Chondrocyte (in vitro differentiated cells): Measurements from ENCODE around the gene ZNF407. TPM values are rescaled to one million over a fixed set of nuclear protein-coding genes. Genes with fewer than 3 reads are reported as not detected.

Experiments
- DNase-seq: peaks from one replicate; pipeline ENCODE4 v3.0.0; 2021; ENCODE audit warnings: mixed read lengths, low spot score
- H3K27ac Mint-ChIP-seq: one replicate; pipeline ENCODE4 v1.8.0; 2021; ENCODE audit warnings: mild to moderate bottlenecking, moderate library complexity, mixed read lengths; ENCODE audit not compliant: unreplicated experiment
- H3K27me3 Mint-ChIP-seq: 2 replicates; pipeline ENCODE4 v1.8.0; 2021; ENCODE audit warnings: low read depth, mixed read lengths
- H3K36me3 Mint-ChIP-seq: 2 replicates; pipeline ENCODE4 v1.8.0; 2021; ENCODE audit warnings: low read depth, mixed read lengths
- H3K4me1 Mint-ChIP-seq: 2 replicates; pipeline ENCODE4 v1.8.0; 2021; ENCODE audit warnings: low read depth, mild to moderate bottlenecking, mixed read lengths
- H3K4me3 Mint-ChIP-seq: one replicate; pipeline ENCODE4 v1.8.0; 2021; ENCODE audit warnings: mild to moderate bottlenecking, moderate library complexity, mixed read lengths; ENCODE audit not compliant: unreplicated experiment
- H3K9me3 Mint-ChIP-seq: 2 replicates; pipeline ENCODE4 v1.8.0; 2021; ENCODE audit warnings: low read depth, mixed read lengths
- total RNA-seq: library from RNA; stranded (reverse); gene quantifications from 3 replicates; pipeline ENCODE4 v1.2.1, GENCODE V29; 2021
- TF ChIP-seq, protein P1 (sequence below): fragments of 200-600 bp; sonication (generic); IDR thresholded peaks from 2 replicates; pipeline ENCODE4 v1.5.0; 2021; ENCODE audit warnings: antibody characterized with exemption, mild to moderate bottlenecking, moderate library complexity

Gene ZNF407
- total RNA-seq, 1 donor from 2014 or later = 10.4 TPM

- H3K9me3 Mint-ChIP-seq = no peaks in the 10 kb centered on the region
- H3K27ac Mint-ChIP-seq = no peak overlapping the region
- no peaks in the 10 kb centered on the region for H3K27me3 Mint-ChIP-seq
- peaks cover 31% of the 10 kb centered on the region for H3K4me1 Mint-ChIP-seq
- H3K36me3 Mint-ChIP-seq = no peaks in the 10 kb centered on the region
- H3K4me3 Mint-ChIP-seq = no peak overlapping the region
- no peak for DNase-seq
- TF ChIP-seq, protein P1, sequence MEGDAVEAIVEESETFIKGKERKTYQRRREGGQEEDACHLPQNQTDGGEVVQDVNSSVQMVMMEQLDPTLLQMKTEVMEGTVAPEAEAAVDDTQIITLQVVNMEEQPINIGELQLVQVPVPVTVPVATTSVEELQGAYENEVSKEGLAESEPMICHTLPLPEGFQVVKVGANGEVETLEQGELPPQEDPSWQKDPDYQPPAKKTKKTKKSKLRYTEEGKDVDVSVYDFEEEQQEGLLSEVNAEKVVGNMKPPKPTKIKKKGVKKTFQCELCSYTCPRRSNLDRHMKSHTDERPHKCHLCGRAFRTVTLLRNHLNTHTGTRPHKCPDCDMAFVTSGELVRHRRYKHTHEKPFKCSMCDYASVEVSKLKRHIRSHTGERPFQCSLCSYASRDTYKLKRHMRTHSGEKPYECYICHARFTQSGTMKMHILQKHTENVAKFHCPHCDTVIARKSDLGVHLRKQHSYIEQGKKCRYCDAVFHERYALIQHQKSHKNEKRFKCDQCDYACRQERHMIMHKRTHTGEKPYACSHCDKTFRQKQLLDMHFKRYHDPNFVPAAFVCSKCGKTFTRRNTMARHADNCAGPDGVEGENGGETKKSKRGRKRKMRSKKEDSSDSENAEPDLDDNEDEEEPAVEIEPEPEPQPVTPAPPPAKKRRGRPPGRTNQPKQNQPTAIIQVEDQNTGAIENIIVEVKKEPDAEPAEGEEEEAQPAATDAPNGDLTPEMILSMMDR = no peak
Observed at GRCh38 chr18:74944676-74945075, 347.0 kb downstream of the ZNF407 start.

GRCh38 chr18:74945774-74946545, 348.3 kb downstream of the ZNF407 start:
- Mint-ChIP-seq H3K27me3 (no peaks in the 10 kb centered on the region), H3K27ac (no peak overlapping the region), H3K36me3 (no peaks in the 10 kb centered on the region), H3K4me1 (peaks cover 39% of the 10 kb centered on the region), H3K9me3 (no peaks in the 10 kb centered on the region), H3K4me3 (no peak overlapping the region)
- DNase-seq = no peak
- TF ChIP-seq, protein P1 = no peak

DNA sequence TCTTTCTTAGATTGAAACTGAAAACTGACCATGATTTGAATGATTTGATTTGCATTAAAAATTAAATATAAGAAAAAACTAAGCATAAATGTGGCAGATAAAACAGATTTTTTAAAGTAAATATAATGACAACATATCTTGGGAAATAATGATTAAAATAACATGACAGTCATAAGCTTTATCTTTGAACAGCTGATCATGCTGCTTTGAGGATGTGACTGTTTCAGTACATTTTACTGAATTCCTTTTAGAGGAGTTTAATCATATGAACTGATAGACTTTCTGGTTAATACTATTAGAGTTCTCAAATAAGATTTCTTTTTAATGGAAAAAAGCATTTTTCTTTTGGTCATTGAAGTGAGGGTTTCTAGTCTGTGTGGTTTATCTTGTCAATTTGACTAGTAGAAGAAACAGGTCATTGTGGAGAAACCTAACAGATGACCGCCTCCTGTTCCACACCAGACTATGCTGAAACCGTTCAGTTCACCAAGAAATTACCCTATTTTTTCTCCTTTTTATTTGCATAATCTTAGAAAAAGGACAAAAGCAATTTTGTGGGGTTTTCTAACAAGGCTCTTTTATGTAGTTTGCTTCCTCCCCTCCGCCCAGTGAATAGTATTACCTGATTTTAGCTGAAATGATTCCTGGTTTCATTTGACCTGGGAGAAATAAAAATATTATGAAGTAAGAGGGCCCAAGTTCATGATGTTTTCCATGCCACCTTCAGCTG, 349.1 kb downstream of the ZNF407 start:
- Mint-ChIP-seq H3K4me3 (no peak overlapping the region), H3K4me1 (peaks cover 44% of the 10 kb centered on the region), H3K27ac (no peak overlapping the region), H3K9me3 (no peaks in the 10 kb centered on the region), H3K36me3 (no peaks in the 10 kb centered on the region), H3K27me3 (no peaks in the 10 kb centered on the region)
- TF ChIP-seq, protein P1 = no peak
- DNase-seq = no peak

GRCh38 chr18:74947417-74947816, 349.7 kb downstream of the ZNF407 start:
- H3K4me1 Mint-ChIP-seq = peaks cover 40% of the 10 kb centered on the region
- H3K27ac Mint-ChIP-seq = no peak overlapping the region
- no peaks in the 10 kb centered on the region for H3K36me3 Mint-ChIP-seq
- H3K27me3 Mint-ChIP-seq = no peaks in the 10 kb centered on the region
- no peak for DNase-seq
- no peaks in the 10 kb centered on the region for H3K9me3 Mint-ChIP-seq
- no peak overlapping the region for H3K4me3 Mint-ChIP-seq
- TF ChIP-seq, protein P1 = no peak

DNA sequence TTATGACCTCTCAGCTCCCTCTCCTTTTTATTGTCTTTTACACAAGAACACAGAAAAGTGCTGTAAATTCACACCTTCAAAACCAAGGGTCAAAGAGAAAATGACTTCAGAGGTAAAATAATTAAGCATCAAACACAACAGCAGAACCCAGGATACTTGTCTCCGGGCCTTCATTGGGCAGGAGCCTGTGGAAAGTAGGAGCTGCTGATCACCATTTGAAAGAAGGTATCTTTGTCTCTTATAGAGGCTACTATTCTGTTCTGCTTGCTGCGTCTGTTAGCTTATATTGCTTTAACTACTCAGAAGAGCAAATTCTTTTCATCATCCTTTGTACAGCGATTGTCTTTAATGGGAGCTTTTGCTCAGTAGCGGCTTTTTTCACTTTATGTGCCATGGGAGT, 350.2 kb downstream of the ZNF407 start:
- DNase-seq = no peak
- Mint-ChIP-seq H3K4me3 (no peak overlapping the region), H3K36me3 (no peaks in the 10 kb centered on the region), H3K4me1 (peaks cover 37% of the 10 kb centered on the region), H3K27me3 (no peaks in the 10 kb centered on the region), H3K27ac (no peak overlapping the region), H3K9me3 (no peaks in the 10 kb centered on the region)
- TF ChIP-seq, protein P1 = no peak
